ENCODE results near the gene SNTG2.

- TF ChIP-seq CTCF (IDR thresholded peaks at IDR 0.05) (no peak), POLR2A (IDR thresholded peaks at IDR 0.05) (no peak)
Measured at GRCh38 chr2:1318366-1319009, 367.8 kb downstream of the SNTG2 start.

Measured in heart left ventricle (tissue), 13 donors.